SK-N-SH (cell line): ENCODE measurements around the gene KLC4.

Experiments used
- CTCF ChIP-seq: fragments of 200-600 bp; sonication (generic); IDR thresholded peaks from 2 replicates; pipeline ENCODE4 v1.6.1; 2017; ENCODE audit warnings: antibody characterized with exemption, mild to moderate bottlenecking, moderate library complexity
- FOXM1 ChIP-seq: IDR thresholded peaks from 2 replicates; pipeline ENCODE4 v1.4.0; 2012; ENCODE audit warnings: low read depth, mild to moderate bottlenecking
- RAD21 ChIP-seq: IDR thresholded peaks from 2 replicates; pipeline ENCODE4 v1.6.1; 2012; ENCODE audit warnings: mild to moderate bottlenecking, low read length
- REST ChIP-seq: IDR thresholded peaks from 2 replicates; pipeline ENCODE4 v1.6.1; 2012; ENCODE audit warnings: mild to moderate bottlenecking, low read depth, low read length, moderate library complexity
- RFX5 ChIP-seq: IDR thresholded peaks from 2 replicates; pipeline ENCODE4 v1.6.1; 2012; ENCODE audit warnings: mild to moderate bottlenecking, improper control_type of control experiment, low read length

DNA sequence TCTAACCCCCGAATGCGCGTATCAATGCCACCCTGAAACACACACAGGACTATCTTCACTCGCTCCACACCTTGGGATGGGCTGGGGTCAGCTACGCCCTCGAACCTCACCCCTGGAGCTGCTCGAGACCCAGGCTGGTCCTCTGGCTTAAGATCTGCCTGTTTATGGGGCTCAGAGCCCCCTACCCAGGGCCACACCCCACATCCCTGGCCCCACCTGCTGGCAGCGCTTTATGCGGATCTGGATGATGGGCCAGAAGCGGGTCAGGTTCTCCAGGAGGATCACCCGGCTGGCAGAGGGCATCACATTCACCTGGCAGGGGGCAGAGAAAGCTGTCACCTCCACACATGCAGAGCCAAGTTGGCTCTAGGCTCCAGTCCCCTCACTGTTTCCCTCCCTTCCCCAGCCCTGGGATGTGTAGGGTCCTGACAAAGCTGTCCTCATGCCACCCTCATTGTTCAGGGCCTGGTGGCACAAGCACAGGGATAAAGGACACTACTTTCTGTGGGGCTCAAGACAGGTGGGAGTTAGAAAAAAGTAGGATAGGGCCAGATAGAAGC lies 14.0 kb upstream of the KLC4 start:
- TF ChIP-seq RAD21 (no peak), FOXM1 (no peak), REST (no peak), CTCF (no peak), RFX5 (no peak)
